Measurements from ENCODE around the gene AQP10.
A peak's percentile ranks its signal among the peaks of the same experiment; 100 is the strongest.

The AQP10 gene

GRCh38 chr1:154324669-154325582 lies 4.0 kb downstream of the AQP10 start, which contains the start of gene ATP8B2:
Gene ATP8B2, plus strand, starts transcription at chr1:154325525. Its CDS starts 2,617 bp downstream, at chr1:154328142.
- POLR2A ChIA-PET (ENCODE audit: low non-redundant PET) = no interaction called here

GRCh38 chr1:154325583-154326545 lies 5.0 kb downstream of the AQP10 start:
- ChIA-PET CTCF (interaction anchor here (0.5 to 3.4 kb wide), 9 partner anchors 10 to 1049 kb away, joined by 3 to 29 read pairs (median 4); no protein-coding TSS in a partner anchor), POLR2A (ENCODE audit: low non-redundant PET) (no interaction called here)
- peak; percentile 58 for DNase-seq (ENCODE audit: low spot score)
- H3K27ac ChIP-seq = peak overlapping the region; percentile 99
- TF ChIP-seq CTCF (conservative IDR thresholded peaks at IDR 0.05; ENCODE audit: low read depth) = peak; percentile 71

More at GRCh38 chr1:154324669-154325582, 4.0 kb downstream of the AQP10 start, which contains the start of gene ATP8B2:
- DNase-seq (ENCODE audit: low spot score) = peak; percentile 85
- CTCF ChIA-PET = interaction anchor here (0.5 to 3.4 kb wide), 11 partner anchors 10 to 1649 kb away, joined by 3 to 29 read pairs (median 4); no protein-coding TSS in a partner anchor
- peak within 1 kb of the TSS; percentile 99 for H3K27ac ChIP-seq
- TF ChIP-seq CTCF (conservative IDR thresholded peaks at IDR 0.05; ENCODE audit: low read depth) = peak; percentile 92

- TF ChIP-seq CTCF (conservative IDR thresholded peaks at IDR 0.05; ENCODE audit: low read depth) = peak; percentile 26; the same call in 1 of the 2 replicates
- peak overlapping the region; percentile 99 for H3K27ac ChIP-seq
- POLR2A ChIA-PET (ENCODE audit: low non-redundant PET) = no interaction called here
- peak; percentile 53 for DNase-seq (ENCODE audit: low spot score)
- CTCF ChIA-PET = interaction anchor here (0.6 to 3.4 kb wide), 5 partner anchors 9 to 488 kb away, joined by 3 to 29 read pairs (median 3); no protein-coding TSS in a partner anchor
Measured at GRCh38 chr1:154326546-154327465, 5.9 kb downstream of the AQP10 start.

GRCh38 chr1:154327466-154328317 lies 6.8 kb downstream of the AQP10 start:
- peak overlapping the region; percentile 99 for H3K27ac ChIP-seq
- ChIA-PET CTCF (interaction anchor here (0.6 to 1.3 kb wide), 4 partner anchors 16 to 602 kb away, joined by 3 to 6 read pairs (median 4); no protein-coding TSS in a partner anchor), POLR2A (ENCODE audit: low non-redundant PET) (no interaction called here)
- DNase-seq (ENCODE audit: low spot score) = no peak
- no peak for TF ChIP-seq CTCF (conservative IDR thresholded peaks at IDR 0.05; ENCODE audit: low read depth)
